HepG2 (cell line): Measurements from ENCODE around the gene PXMP4. TPM values are rescaled to one million over a fixed set of nuclear protein-coding genes. Genes with fewer than 3 reads are reported as not detected.

ENCODE experiments used
- HNRNPL ChIP-seq: fragments of 200-400 bp; formaldehyde crosslinking; IDR thresholded peaks from 2 replicates; pipeline ENCODE4 v1.6.1; 2017; ENCODE audit warnings: mild to moderate bottlenecking, low read depth, low read length
- KDM5B ChIP-seq: sonication (generic); formaldehyde crosslinking; IDR thresholded peaks from 2 replicates; pipeline ENCODE4 v1.4.0; 2020; ENCODE audit warnings: missing genetic modification reagents, mild to moderate bottlenecking, borderline replicate concordance
- KLF9 ChIP-seq: IDR thresholded peaks from 2 replicates; pipeline ENCODE4 v1.6.1; 2016; ENCODE audit warnings: low read depth
- MBD4 ChIP-seq: IDR thresholded peaks from 2 replicates; pipeline ENCODE4 v1.6.1; 2012; ENCODE audit warnings: low read length, inconsistent platforms, borderline replicate concordance
- NR0B2 ChIP-seq: sonication (generic); formaldehyde crosslinking; IDR thresholded peaks from 2 replicates; pipeline ENCODE4 v1.4.0; 2020; ENCODE audit warnings: mild to moderate bottlenecking, missing genetic modification reagents
- PCBP1 ChIP-seq: fragments of 200-400 bp; formaldehyde crosslinking; IDR thresholded peaks from 2 replicates; pipeline ENCODE4 v1.6.1; 2017; ENCODE audit warnings: mild to moderate bottlenecking, low read depth, low read length, borderline replicate concordance
- POLR2A ChIP-seq, 2 experiments: IDR thresholded peaks; 2 replicates each; pipeline ENCODE4 v1.6.1; 2011; ENCODE audit warnings: low read depth in 2 of 2, low read length in 2 of 2, mild to moderate bottlenecking in 1 of 2, moderate library complexity in 1 of 2; ENCODE audit not compliant: insufficient read depth in 1 of 2
- POLR2G ChIP-seq: fragments of 200-400 bp; formaldehyde crosslinking; IDR thresholded peaks from 2 replicates; pipeline ENCODE4 v1.6.1; 2018; ENCODE audit warnings: mild to moderate bottlenecking, low read depth, low read length, moderate library complexity
- SMARCC2 ChIP-seq: fragments of 450-650 bp; IDR thresholded peaks from 2 replicates; pipeline ENCODE4 v1.6.1; 2017; ENCODE audit warnings: antibody characterized with exemption, mild to moderate bottlenecking
- SRSF9 ChIP-seq: fragments of 200-400 bp; formaldehyde crosslinking; IDR thresholded peaks from 2 replicates; pipeline ENCODE4 v1.6.1; 2018; ENCODE audit warnings: borderline replicate concordance, mild to moderate bottlenecking, low read depth, low read length; ENCODE audit not compliant: insufficient read depth, poor library complexity, severe bottlenecking
- SRY ChIP-seq: sonication (generic); formaldehyde crosslinking; IDR thresholded peaks from 2 replicates; pipeline ENCODE4 v1.8.0; 2022; ENCODE audit warnings: mild to moderate bottlenecking, missing genetic modification reagents
- ZNF615 ChIP-seq: sonication (generic); formaldehyde crosslinking; IDR thresholded peaks from 2 replicates; pipeline ENCODE4 v1.5.0; 2020; ENCODE audit warnings: mild to moderate bottlenecking, missing genetic modification reagents, borderline replicate concordance
- ZNF629 ChIP-seq: sonication (generic); formaldehyde crosslinking; conservative IDR thresholded peaks from 2 replicates; pipeline ENCODE4 v1.5.0; 2020; ENCODE audit warnings: missing genetic modification reagents
- ZNF720 ChIP-seq: sonication (generic); formaldehyde crosslinking; IDR thresholded peaks from 2 replicates; pipeline ENCODE4 v1.4.0; 2020; ENCODE audit warnings: missing genetic modification reagents
- ZNF816 ChIP-seq: sonication (generic); formaldehyde crosslinking; IDR thresholded peaks from 2 replicates; pipeline ENCODE4 v1.8.0; 2022; ENCODE audit warnings: missing genetic modification reagents, mild to moderate bottlenecking, borderline replicate concordance
- polyA plus RNA-seq, 8 experiments: library from polyadenylated mRNA; depleted of rRNA in 3 of 8; stranded (reverse) in 7 of 8; unstranded in 1 of 8; fragments of >200 nt; fragmentation: Illumina TruSeq in 4 of 8; extraction: Trizol in 4 of 8; gene quantifications; 2 replicates each; pipeline versions ENCODE4 v1.2.1 to v1.2.3, GENCODE V29; 2011 to 2016; ENCODE audit warnings: low read depth in 4 of 8, missing spikeins in 1 of 8, mixed read lengths in 1 of 8; ENCODE audit not compliant: insufficient read depth in 1 of 8
- total RNA-seq, 5 experiments: library from RNA; depleted of rRNA; stranded (reverse); fragments of >200 nt; fragmentation: Illumina TruSeq; extraction: Trizol; gene quantifications; 2 replicates each; pipeline ENCODE4 v1.2.3, GENCODE V29; 2016; ENCODE audit warnings: low read depth in 1 of 5
- TF ChIP-seq, protein P1 (sequence below): sonication (generic); formaldehyde crosslinking; IDR thresholded peaks from 2 replicates; pipeline ENCODE4 v1.4.0; 2020; ENCODE audit warnings: mild to moderate bottlenecking, missing genetic modification reagents, borderline replicate concordance
- TF ChIP-seq, protein P2 (sequence below): sonication (generic); formaldehyde crosslinking; IDR thresholded peaks from 2 replicates; pipeline ENCODE4 v1.5.0; 2020; ENCODE audit warnings: mild to moderate bottlenecking, missing genetic modification reagents, borderline replicate concordance

Gene PXMP4
- total and polyA plus RNA-seq, 2 of the 13 experiments (the other 11 are each of a cell fraction or from before 2014, with no cell fraction given) = not detected

GRCh38 chr20:33654680-33655161 is 65.4 kb downstream of the PXMP4 start (continued):
- TF ChIP-seq, protein P1, sequence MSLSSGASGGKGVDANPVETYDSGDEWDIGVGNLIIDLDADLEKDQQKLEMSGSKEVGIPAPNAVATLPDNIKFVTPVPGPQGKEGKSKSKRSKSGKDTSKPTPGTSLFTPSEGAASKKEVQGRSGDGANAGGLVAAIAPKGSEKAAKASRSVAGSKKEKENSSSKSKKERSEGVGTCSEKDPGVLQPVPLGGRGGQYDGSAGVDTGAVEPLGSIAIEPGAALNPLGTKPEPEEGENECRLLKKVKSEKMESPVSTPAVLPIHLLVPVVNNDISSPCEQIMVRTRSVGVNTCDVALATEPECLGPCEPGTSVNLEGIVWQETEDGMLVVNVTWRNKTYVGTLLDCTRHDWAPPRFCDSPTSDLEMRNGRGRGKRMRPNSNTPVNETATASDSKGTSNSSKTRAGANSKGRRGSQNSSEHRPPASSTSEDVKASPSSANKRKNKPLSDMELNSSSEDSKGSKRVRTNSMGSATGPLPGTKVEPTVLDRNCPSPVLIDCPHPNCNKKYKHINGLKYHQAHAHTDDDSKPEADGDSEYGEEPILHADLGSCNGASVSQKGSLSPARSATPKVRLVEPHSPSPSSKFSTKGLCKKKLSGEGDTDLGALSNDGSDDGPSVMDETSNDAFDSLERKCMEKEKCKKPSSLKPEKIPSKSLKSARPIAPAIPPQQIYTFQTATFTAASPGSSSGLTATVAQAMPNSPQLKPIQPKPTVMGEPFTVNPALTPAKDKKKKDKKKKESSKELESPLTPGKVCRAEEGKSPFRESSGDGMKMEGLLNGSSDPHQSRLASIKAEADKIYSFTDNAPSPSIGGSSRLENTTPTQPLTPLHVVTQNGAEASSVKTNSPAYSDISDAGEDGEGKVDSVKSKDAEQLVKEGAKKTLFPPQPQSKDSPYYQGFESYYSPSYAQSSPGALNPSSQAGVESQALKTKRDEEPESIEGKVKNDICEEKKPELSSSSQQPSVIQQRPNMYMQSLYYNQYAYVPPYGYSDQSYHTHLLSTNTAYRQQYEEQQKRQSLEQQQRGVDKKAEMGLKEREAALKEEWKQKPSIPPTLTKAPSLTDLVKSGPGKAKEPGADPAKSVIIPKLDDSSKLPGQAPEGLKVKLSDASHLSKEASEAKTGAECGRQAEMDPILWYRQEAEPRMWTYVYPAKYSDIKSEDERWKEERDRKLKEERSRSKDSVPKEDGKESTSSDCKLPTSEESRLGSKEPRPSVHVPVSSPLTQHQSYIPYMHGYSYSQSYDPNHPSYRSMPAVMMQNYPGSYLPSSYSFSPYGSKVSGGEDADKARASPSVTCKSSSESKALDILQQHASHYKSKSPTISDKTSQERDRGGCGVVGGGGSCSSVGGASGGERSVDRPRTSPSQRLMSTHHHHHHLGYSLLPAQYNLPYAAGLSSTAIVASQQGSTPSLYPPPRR (CRISPR knock-in tag) = no peak
- TF ChIP-seq NR0B2 (no peak), KDM5B (peak; percentile 45; the same call in 1 of the 2 replicates), SRY (CRISPR knock-in tag) (no peak), KLF9 (CRISPR knock-in tag) (no peak), ZNF629 (no peak), MBD4 (no peak), POLR2G (peak; percentile 57), ZNF720 (CRISPR knock-in tag) (no peak), SMARCC2 (no peak), SRSF9 (no peak), ZNF615 (CRISPR knock-in tag) (no peak), ZNF816 (CRISPR knock-in tag) (no peak), POLR2A (IDR thresholded peaks at IDR 0.05; ENCODE audit: insufficient read depth in 1 of 2, low read depth in 2 of 2, low read length in 2 of 2) (peak in 1 of 2 experiments; percentile 49; a peak in 2 of 4 replicates), PCBP1 (0 out of 2 replicates have a peak, but pooled peaks have one; percentile 53), HNRNPL (no peak)
- TF ChIP-seq, protein P2, sequence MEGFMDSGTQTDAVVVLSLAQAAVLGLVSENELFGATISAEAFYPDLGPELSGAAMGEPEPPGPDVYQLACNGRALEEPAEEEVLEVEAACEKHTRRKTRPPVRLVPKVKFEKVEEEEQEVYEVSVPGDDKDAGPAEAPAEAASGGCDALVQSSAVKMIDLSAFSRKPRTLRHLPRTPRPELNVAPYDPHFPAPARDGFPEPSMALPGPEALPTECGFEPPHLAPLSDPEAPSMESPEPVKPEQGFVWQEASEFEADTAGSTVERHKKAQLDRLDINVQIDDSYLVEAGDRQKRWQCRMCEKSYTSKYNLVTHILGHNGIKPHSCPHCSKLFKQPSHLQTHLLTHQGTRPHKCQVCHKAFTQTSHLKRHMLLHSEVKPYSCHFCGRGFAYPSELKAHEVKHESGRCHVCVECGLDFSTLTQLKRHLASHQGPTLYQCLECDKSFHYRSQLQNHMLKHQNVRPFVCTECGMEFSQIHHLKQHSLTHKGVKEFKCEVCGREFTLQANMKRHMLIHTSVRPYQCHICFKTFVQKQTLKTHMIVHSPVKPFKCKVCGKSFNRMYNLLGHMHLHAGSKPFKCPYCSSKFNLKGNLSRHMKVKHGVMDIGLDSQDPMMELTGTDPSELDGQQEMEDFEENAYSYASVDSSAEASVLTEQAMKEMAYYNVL (CRISPR knock-in tag) = no peak
